IPS DF 4.7 (cell line): Measurements from ENCODE around the gene VAMP4.

Experiments
- DNase-seq: peaks from one replicate; pipeline ENCODE4 v3.0.0-alpha.2; 2013; ENCODE audit warnings: low spot score; ENCODE audit errors: extremely low read depth

Gene VAMP4

GRCh38 chr1:171653796-171654195, 88.1 kb downstream of the VAMP4 start:
- DNase-seq, result no peak

- DNase-seq, result no peak
Observed at GRCh38 chr1:171652234-171652822, 89.5 kb downstream of the VAMP4 start, which contains the start of gene MYOC. Gene MYOC (minus strand): TSS chr1:171652688. CDS start chr1:171652611, 77 bp downstream.
